Measurements from ENCODE around the gene HAUS3.

HAUS3 gene

GRCh38 chr4:2218436-2218835 is 23.5 kb downstream of the HAUS3 start:
- no peak for DNase-seq

- no peak for DNase-seq
Observed at GRCh38 chr4:2217726-2218125, 24.2 kb downstream of the HAUS3 start.

GRCh38 chr4:2212831-2213230 is 29.1 kb downstream of the HAUS3 start:
- DNase-seq: no peak

- peak in 1 of 3 experiments; percentile 37 for DNase-seq
Observed at GRCh38 chr4:2202789-2203188, 39.1 kb downstream of the HAUS3 start.

- DNase-seq: no peak
Observed at GRCh38 chr4:2194496-2194895, 47.4 kb downstream of the HAUS3 start.

GRCh38 chr4:2193326-2193725 is 48.6 kb downstream of the HAUS3 start:
- DNase-seq: no peak

- no peak for DNase-seq
Observed at GRCh38 chr4:2186865-2187172, 55.1 kb downstream of the HAUS3 start.

- peak in 2 of 3 experiments; percentile 30 to 36 for DNase-seq
Observed at GRCh38 chr4:2186133-2186864, 55.6 kb downstream of the HAUS3 start.

- DNase-seq: no peak
Observed at GRCh38 chr4:2183394-2183793, 58.5 kb downstream of the HAUS3 start.

- DNase-seq: no peak
Observed at GRCh38 chr4:2182994-2183393, 58.9 kb downstream of the HAUS3 start.

- DNase-seq: no peak
Observed at GRCh38 chr4:2180410-2180809, 61.5 kb downstream of the HAUS3 start.

- peak in 2 of 3 experiments; percentile 15 to 67 for DNase-seq
Observed at GRCh38 chr4:2179717-2180116, 62.2 kb downstream of the HAUS3 start.

- DNase-seq: no peak
Observed at GRCh38 chr4:2178986-2179385, 62.9 kb downstream of the HAUS3 start.

All from NCI-H1417 (cell line).